HEK293 (cell line): Measurements from ENCODE around the gene DGAT2L6.

Experiments
- BCL11A ChIP-seq: fragments of 450-650 bp; formaldehyde crosslinking; IDR thresholded peaks from 2 replicates; pipeline ENCODE4 v1.5.1; 2016; ENCODE audit warnings: low read depth, missing biosample characterization, missing genetic modification characterization
- CTCF ChIP-seq: fragments of 450-650 bp; formaldehyde crosslinking; IDR thresholded peaks from 2 replicates; pipeline ENCODE4 v1.5.1; 2016; ENCODE audit warnings: missing biosample characterization, missing genetic modification characterization
- TSHZ1 ChIP-seq: fragments of 450-650 bp; formaldehyde crosslinking; IDR thresholded peaks from 2 replicates; pipeline ENCODE4 v1.5.1; 2016; ENCODE audit warnings: missing biosample characterization, missing genetic modification characterization, borderline replicate concordance
- ZNF146 ChIP-seq: fragments of 450-650 bp; formaldehyde crosslinking; IDR thresholded peaks from 2 replicates; pipeline ENCODE4 v1.5.1; 2016; ENCODE audit warnings: missing biosample characterization, missing genetic modification characterization
- ZNF624 ChIP-seq: fragments of 450-650 bp; formaldehyde crosslinking; IDR thresholded peaks from 2 replicates; pipeline ENCODE4 v1.5.1; 2017; ENCODE audit warnings: missing biosample characterization, missing genetic modification characterization
- ZNF747 ChIP-seq: fragments of 450-650 bp; formaldehyde crosslinking; IDR thresholded peaks from 2 replicates; pipeline ENCODE4 v1.5.1; 2016; ENCODE audit warnings: missing biosample characterization, missing genetic modification characterization

GRCh38 chrX:70241501-70241900 is 64.2 kb downstream of the DGAT2L6 start:
- no peak for TF ChIP-seq ZNF624
- no peak for TF ChIP-seq BCL11A
- no peak for TF ChIP-seq ZNF747
- TF ChIP-seq ZNF146 (tag by site-specific recombination): no peak
- no peak for TF ChIP-seq CTCF (tag by site-specific recombination)
- no peak for TF ChIP-seq TSHZ1
